HG02938 (cell line): ENCODE data around the gene TYMS.
"Not testable (repeated sequence)": the region's sequence is repeated elsewhere in the genome, so short reads cannot be mapped to it uniquely, and the experiment has no call there.

Experiments used
- ATAC-seq: cut with Tn5 transposase; IDR thresholded peaks from one replicate; pipeline ENCODE4 v1.9.1; 2021; ENCODE audit warnings: mild to moderate bottlenecking, moderate library complexity; ENCODE audit not compliant: unreplicated experiment

TYMS gene

GRCh38 chr18:676736-677135, 19.3 kb downstream of the TYMS start:
- no peak for ATAC-seq

GRCh38 chr18:677145-677544, 19.7 kb downstream of the TYMS start:
- ATAC-seq, result no peak

GRCh38 chr18:677951-678381, 20.5 kb downstream of the TYMS start:
- ATAC-seq, result no peak

GRCh38 chr18:678482-679182, 21.2 kb downstream of the TYMS start:
- no peak for ATAC-seq

- ATAC-seq, result no peak
These were observed 22.1 kb downstream of the TYMS start for GRCh38 chr18:679516-679915.

GRCh38 chr18:680392-680791, 22.9 kb downstream of the TYMS start:
- no peak for ATAC-seq

GRCh38 chr18:681985-682384, 24.5 kb downstream of the TYMS start:
- no peak for ATAC-seq

GRCh38 chr18:682416-682815, 25.0 kb downstream of the TYMS start:
- ATAC-seq, result not testable (repeated sequence)

- no peak for ATAC-seq
These were observed 25.4 kb downstream of the TYMS start for GRCh38 chr18:682833-683232.

- no peak for ATAC-seq
These were observed 26.1 kb downstream of the TYMS start for GRCh38 chr18:683531-683930.

GRCh38 chr18:685438-685837, 28.0 kb downstream of the TYMS start:
- ATAC-seq, result no peak

- no peak for ATAC-seq
These were observed 29.1 kb downstream of the TYMS start for GRCh38 chr18:686339-687111.

- ATAC-seq, result no peak
These were observed 30.9 kb downstream of the TYMS start for GRCh38 chr18:688323-688722.

- ATAC-seq, result no peak
These were observed 35.4 kb downstream of the TYMS start for GRCh38 chr18:692824-693223.

- no peak for ATAC-seq
These were observed 36.2 kb downstream of the TYMS start for GRCh38 chr18:693466-694187.

GRCh38 chr18:697012-697411, 39.6 kb downstream of the TYMS start:
- no peak for ATAC-seq

GRCh38 chr18:697800-698199, 40.3 kb downstream of the TYMS start:
- ATAC-seq, result no peak

GRCh38 chr18:703213-703967, 45.9 kb downstream of the TYMS start:
- ATAC-seq, result no peak

GRCh38 chr18:706405-706804, 49.0 kb downstream of the TYMS start:
- ATAC-seq, result no peak

GRCh38 chr18:708096-708495, 50.6 kb downstream of the TYMS start:
- no peak for ATAC-seq

GRCh38 chr18:709771-710170, 52.3 kb downstream of the TYMS start:
- ATAC-seq, result no peak
